Neural progenitor cell (in vitro differentiated cells): ENCODE data around the gene ZNF91. TPM values are rescaled to one million over a fixed set of nuclear protein-coding genes. Genes with fewer than 3 reads are reported as not detected.

ENCODE experiments used
- DNase-seq: peaks from one replicate; pipeline ENCODE4 v3.0.0-alpha.2; 2016; ENCODE audit warnings: low spot score
- H2AFZ ChIP-seq: fragments of 200-600 bp; sonication (generic); replicated peaks from 2 replicates; pipeline ENCODE4 v1.6.1; 2016; ENCODE audit warnings: antibody characterized with exemption
- H3F3A ChIP-seq: fragments of 200-600 bp; sonication (generic); 2 replicates; pipeline ENCODE4 v1.6.1; 2016; ENCODE audit warnings: antibody characterized with exemption, low read depth
- H3K27ac ChIP-seq: fragments of 200-600 bp; sonication (generic); 2 replicates; pipeline ENCODE4 v1.5.1; 2016; ENCODE audit warnings: mild to moderate bottlenecking
- H3K27me3 ChIP-seq: fragments of 200-600 bp; sonication (generic); 2 replicates; pipeline ENCODE4 v1.6.1; 2016; ENCODE audit warnings: mild to moderate bottlenecking, moderate library complexity
- H3K36me3 ChIP-seq: fragments of 200-600 bp; sonication (generic); 2 replicates; pipeline ENCODE4 v1.5.1; 2016
- H3K4me1 ChIP-seq: fragments of 200-600 bp; sonication (generic); 2 replicates; pipeline ENCODE4 v1.6.1; 2016; ENCODE audit warnings: mixed run types
- H3K4me2 ChIP-seq: fragments of 200-600 bp; sonication (generic); 2 replicates; pipeline ENCODE4 v1.6.1; 2016
- H3K4me3 ChIP-seq: fragments of 200-600 bp; sonication (generic); 2 replicates; pipeline ENCODE4 v1.5.1; 2016
- H3K79me2 ChIP-seq: fragments of 200-600 bp; sonication (generic); 2 replicates; pipeline ENCODE4 v1.6.1; 2016; ENCODE audit warnings: low read depth
- H3K9ac ChIP-seq: fragments of 200-600 bp; sonication (generic); 2 replicates; pipeline ENCODE4 v1.6.1; 2016
- H3K9me3 ChIP-seq: fragments of 200-600 bp; sonication (generic); 2 replicates; pipeline ENCODE4 v1.5.1; 2016; ENCODE audit warnings: low read depth
- H4K20me1 ChIP-seq: fragments of 200-600 bp; sonication (generic); 2 replicates; pipeline ENCODE4 v1.6.1; 2016; ENCODE audit warnings: low read depth
- H3K27ac Mint-ChIP-seq: 3 replicates; pipeline ENCODE4 v1.8.0; 2021; ENCODE audit warnings: mixed read lengths
- H3K27me3 Mint-ChIP-seq: 2 replicates; pipeline ENCODE4 v1.8.0; 2022; ENCODE audit warnings: low read depth, mild to moderate bottlenecking, inconsistent platforms, moderate library complexity, mixed read lengths; ENCODE audit not compliant: insufficient read depth
- H3K36me3 Mint-ChIP-seq: 3 replicates; pipeline ENCODE4 v1.8.0; 2021; ENCODE audit warnings: mixed read lengths
- H3K4me1 Mint-ChIP-seq: 3 replicates; pipeline ENCODE4 v1.8.0; 2021; ENCODE audit warnings: mixed read lengths
- H3K4me3 Mint-ChIP-seq: 3 replicates; pipeline ENCODE4 v1.8.0; 2021; ENCODE audit warnings: mild to moderate bottlenecking, moderate library complexity, mixed read lengths
- H3K9me3 Mint-ChIP-seq: 3 replicates; pipeline ENCODE4 v1.8.0; 2020; ENCODE audit warnings: mixed read lengths
- CTCF ChIP-seq: fragments of 200-600 bp; sonication (generic); IDR thresholded peaks from 2 replicates; pipeline ENCODE4 v1.5.1; 2017; ENCODE audit warnings: antibody characterized with exemption, mild to moderate bottlenecking
- EZH2 ChIP-seq: fragments of 200-600 bp; sonication (generic); IDR thresholded peaks from 2 replicates; pipeline ENCODE4 v1.6.1; 2017; ENCODE audit warnings: antibody characterized with exemption, mild to moderate bottlenecking, moderate library complexity
- EZH2phosphoT487 ChIP-seq: fragments of 200-600 bp; sonication (generic); IDR thresholded peaks from 2 replicates; pipeline ENCODE4 v1.6.1; 2017; ENCODE audit warnings: antibody characterized with exemption
- total RNA-seq: library from RNA; depleted of rRNA; stranded (reverse); fragments of >200 nt; gene quantifications from 2 replicates; pipeline ENCODE4 v1.2.3, GENCODE V29; 2015; ENCODE audit warnings: low replicate concordance

ZNF91 gene
- 69.7 and 105 TPM in 2 replicates for total RNA-seq

- TF ChIP-seq EZH2phosphoT487 (no peak), EZH2 (no peak), CTCF (no peak)
- no peaks in the 10 kb centered on the region for H3K27me3 ChIP-seq
- no peaks in the 10 kb centered on the region for H3K27me3 Mint-ChIP-seq
- no peaks in the 10 kb centered on the region for H3F3A ChIP-seq
- H3K9ac ChIP-seq, result peak within 1 kb of the TSS; percentile 98
- H3K79me2 ChIP-seq, result peaks cover 51% of the 10 kb centered on the region
- H3K4me1 Mint-ChIP-seq, result peaks cover 3% of the 10 kb centered on the region
- H3K9me3 ChIP-seq, result no peaks in the 10 kb centered on the region
- no peaks in the 10 kb centered on the region for H3K36me3 ChIP-seq
- peaks cover 36% of the 10 kb centered on the region for H3K9me3 Mint-ChIP-seq
- peaks cover 11% of the 10 kb centered on the region for H3K4me1 ChIP-seq
- H3K4me3 ChIP-seq, result peak within 1 kb of the TSS; percentile 81
- H2AFZ ChIP-seq, result peak within 1 kb of the TSS; percentile 80
- peak within 1 kb of the TSS; percentile 99 for H3K27ac ChIP-seq
- peaks cover 25% of the 10 kb centered on the region for H4K20me1 ChIP-seq
- peaks cover 48% of the 10 kb centered on the region for H3K36me3 Mint-ChIP-seq
- peak within 1 kb of the TSS; percentile 99 for H3K27ac Mint-ChIP-seq
- H3K4me3 Mint-ChIP-seq, result peak within 1 kb of the TSS; percentile 98
- peak; percentile 98 for DNase-seq
- H3K4me2 ChIP-seq, result peak within 1 kb of the TSS; percentile 90
Observed at GRCh38 chr19:23395041-23395721, at the start of gene ZNF91. TSS of gene ZNF91 (minus strand) at chr19:23395471. CDS start at chr19:23395354, 117 bp downstream.

- H3K4me1 Mint-ChIP-seq, result no peaks in the 10 kb centered on the region
- H2AFZ ChIP-seq, result no peak overlapping the region
- H3K27ac Mint-ChIP-seq, result no peak overlapping the region
- H3K36me3 Mint-ChIP-seq, result peaks cover 3% of the 10 kb centered on the region
- H3K4me3 ChIP-seq, result no peak overlapping the region
- no peaks in the 10 kb centered on the region for H3K4me1 ChIP-seq
- TF ChIP-seq EZH2phosphoT487 (no peak), EZH2 (no peak), CTCF (peak; percentile 29)
- no peaks in the 10 kb centered on the region for H3K36me3 ChIP-seq
- no peaks in the 10 kb centered on the region for H3K27me3 ChIP-seq
- H4K20me1 ChIP-seq, result no peaks in the 10 kb centered on the region
- H3K79me2 ChIP-seq, result no peaks in the 10 kb centered on the region
- no peaks in the 10 kb centered on the region for H3F3A ChIP-seq
- H3K27ac ChIP-seq, result no peak overlapping the region
- H3K4me3 Mint-ChIP-seq, result no peak overlapping the region
- peaks cover 62% of the 10 kb centered on the region for H3K9me3 Mint-ChIP-seq
- H3K9ac ChIP-seq, result no peak overlapping the region
- H3K4me2 ChIP-seq, result no peak overlapping the region
- peaks cover 33% of the 10 kb centered on the region for H3K9me3 ChIP-seq
- peaks cover 2% of the 10 kb centered on the region for H3K27me3 Mint-ChIP-seq
- DNase-seq, result no peak
Observed at GRCh38 chr19:23440791-23441190, 45.5 kb upstream of the ZNF91 start.

- H3F3A ChIP-seq, result no peaks in the 10 kb centered on the region
- H3K27me3 Mint-ChIP-seq, result peaks cover 2% of the 10 kb centered on the region
- H3K27me3 ChIP-seq, result no peaks in the 10 kb centered on the region
- H3K4me2 ChIP-seq, result no peak overlapping the region
- H3K79me2 ChIP-seq, result no peaks in the 10 kb centered on the region
- peaks cover 33% of the 10 kb centered on the region for H3K9me3 ChIP-seq
- no peaks in the 10 kb centered on the region for H3K36me3 ChIP-seq
- no peak overlapping the region for H3K27ac ChIP-seq
- no peak overlapping the region for H3K27ac Mint-ChIP-seq
- no peak for TF ChIP-seq EZH2phosphoT487
- TF ChIP-seq CTCF, result peak; percentile 27
- H3K4me1 ChIP-seq, result no peaks in the 10 kb centered on the region
- no peaks in the 10 kb centered on the region for H3K4me1 Mint-ChIP-seq
- H3K9ac ChIP-seq, result no peak overlapping the region
- no peaks in the 10 kb centered on the region for H4K20me1 ChIP-seq
- DNase-seq, result no peak
- H3K4me3 ChIP-seq, result no peak overlapping the region
- peaks cover 3% of the 10 kb centered on the region for H3K36me3 Mint-ChIP-seq
- peaks cover 62% of the 10 kb centered on the region for H3K9me3 Mint-ChIP-seq
- no peak overlapping the region for H3K4me3 Mint-ChIP-seq
- no peak overlapping the region for H2AFZ ChIP-seq
Observed at GRCh38 chr19:23440207-23440606, 44.9 kb upstream of the ZNF91 start.
